Natural killer cell (primary cell): ENCODE results near the gene SNAP29. TPM values are rescaled to one million over a fixed set of nuclear protein-coding genes. Genes with fewer than 3 reads are reported as not detected.
"Not testable (repeated sequence)": the region's sequence is repeated elsewhere in the genome, so short reads cannot be mapped to it uniquely, and the experiment has no call there.

Source experiments
- ATAC-seq, 3 donors: fragments of 150-1000 bp in 2 of 3; fragments of 200-7000 bp in 1 of 3; cut with Tn5 transposase; 1 replicate in 1 of 3; 2 replicates in 2 of 3; pipeline ENCODE4 v1.10.0; 2021; ENCODE audit warnings: mild to moderate bottlenecking in 2 of 3, moderate library complexity in 2 of 3
- DNase-seq, 2 donors: peaks; one replicate each; pipeline versions ENCODE4 v3.0.0 to v3.0.0-alpha.2; 2013 to 2021; ENCODE audit warnings: mixed read lengths in 1 of 2
- H3K27ac ChIP-seq: one replicate; pipeline ENCODE4 v1.5.1; 2013; ENCODE audit warnings: mild to moderate bottlenecking, low read length
- H3K27me3 ChIP-seq: one replicate; pipeline ENCODE4 v1.6.1; 2013; ENCODE audit warnings: low read length; ENCODE audit not compliant: control insufficient read depth, insufficient read depth
- H3K36me3 ChIP-seq: one replicate; pipeline ENCODE4 v1.6.1; 2013; ENCODE audit warnings: low read length; ENCODE audit not compliant: control insufficient read depth, insufficient read depth
- H3K4me1 ChIP-seq: one replicate; pipeline ENCODE4 v1.6.1; 2013; ENCODE audit warnings: low read length; ENCODE audit not compliant: control insufficient read depth, insufficient read depth
- H3K4me3 ChIP-seq: one replicate; pipeline ENCODE4 v1.5.1; 2013; ENCODE audit warnings: low read length
- H3K9me3 ChIP-seq: one replicate; pipeline ENCODE4 v1.6.1; 2013; ENCODE audit warnings: low read length; ENCODE audit not compliant: control insufficient read depth, insufficient read depth
- H3K27ac Mint-ChIP-seq, 2 donors: one replicate each; pipeline ENCODE4 v1.8.0; 2022; ENCODE audit warnings: mild to moderate bottlenecking in 2 of 2, mixed read lengths in 2 of 2, moderate library complexity in 1 of 2
- H3K27me3 Mint-ChIP-seq, 2 donors: one replicate each; pipeline ENCODE4 v1.8.0; 2022; ENCODE audit warnings: low read depth in 2 of 2, mixed read lengths in 2 of 2
- H3K36me3 Mint-ChIP-seq: one replicate; pipeline ENCODE4 v1.8.0; 2022; ENCODE audit warnings: mixed read lengths
- H3K4me1 Mint-ChIP-seq, 2 donors: one replicate each; pipeline ENCODE4 v1.8.0; 2022; ENCODE audit warnings: mixed read lengths in 2 of 2
- H3K4me3 Mint-ChIP-seq: one replicate; pipeline ENCODE4 v1.8.0; 2022; ENCODE audit warnings: mild to moderate bottlenecking, moderate library complexity, mixed read lengths
- H3K9me3 Mint-ChIP-seq, 2 donors: one replicate each; pipeline ENCODE4 v1.8.0; 2022; ENCODE audit warnings: mixed read lengths in 2 of 2
- WGBS: methylation state at CpG from one replicate; pipeline ENCODE4 v1.1.7; 2013; ENCODE audit warnings: missing lambda C conversion rate; ENCODE audit not compliant: insufficient coverage; 5-methylcytosine and 5-hydroxymethylcytosine counted together
- intact Hi-C: fragments of 100-400 bp; cut with micrococcal nuclease; formaldehyde crosslinking; loops from one replicate; pipeline ENCODE4 v1.14.2; 2022
- total RNA-seq, 4 donors: library from RNA; stranded (reverse); fragments of 120-200 nt in 1 of 4; gene quantifications; one replicate each; pipeline versions ENCODE4 v1.2.3 to v1.2.4, GENCODE V29; 2013 to 2022
- TF ChIP-seq, protein P1 (sequence below): fragments of 200-600 bp; IDR thresholded peaks from one replicate; pipeline ENCODE4 v1.8.0; 2022; ENCODE audit warnings: antibody characterized with exemption

Gene SNAP29
- total RNA-seq, 3 donors from 2014 or later (not counting 1 experiment from before 2014, with no cell fraction given): 35.1 to 40.3 (median 36.8) TPM

DNA sequence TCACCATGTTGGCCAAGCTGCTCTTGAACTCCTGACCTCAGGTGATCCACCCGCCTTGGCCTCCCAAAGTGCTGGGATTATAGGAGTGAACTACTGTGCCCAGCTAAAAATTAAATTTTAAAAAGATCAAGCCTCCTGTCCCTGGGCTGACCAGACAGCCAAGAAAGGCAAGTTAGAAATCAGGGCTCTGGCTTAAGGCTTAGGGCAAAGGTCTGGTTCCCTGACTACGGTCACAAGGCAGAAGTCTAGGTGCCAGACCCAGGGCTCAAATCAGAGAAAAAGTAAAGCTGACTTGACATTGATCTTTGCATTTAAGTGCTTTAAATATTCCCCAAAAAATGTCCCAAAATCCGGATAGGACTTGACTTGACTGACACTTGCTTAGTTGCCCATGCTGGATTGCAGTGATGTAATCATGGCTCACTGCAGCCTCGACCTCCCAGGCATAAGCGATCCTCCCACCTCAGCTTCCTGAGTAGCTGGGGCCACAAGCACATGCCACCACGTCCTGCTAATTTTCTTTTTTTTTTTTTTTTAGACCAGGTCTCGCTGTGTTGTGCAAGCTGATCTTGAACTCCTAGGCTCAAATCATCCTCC is 41.1 kb downstream of the SNAP29 start:
- Mint-ChIP-seq H3K27me3 (no peaks in the 10 kb centered on the region), H3K4me1 (no peaks in the 10 kb centered on the region), H3K27ac (no peak overlapping the region), H3K36me3 (no peaks in the 10 kb centered on the region), H3K4me3 (no peak overlapping the region), H3K9me3 (no peaks in the 10 kb centered on the region)
- no peak for ATAC-seq
- no peaks in the 10 kb centered on the region for H3K4me1 ChIP-seq
- H3K27me3 ChIP-seq: no peaks in the 10 kb centered on the region
- H3K27ac ChIP-seq: no peak overlapping the region
- H3K9me3 ChIP-seq: no peaks in the 10 kb centered on the region
- H3K4me3 ChIP-seq: no peak overlapping the region
- intact Hi-C loops: no loop called here
- TF ChIP-seq, protein P1, sequence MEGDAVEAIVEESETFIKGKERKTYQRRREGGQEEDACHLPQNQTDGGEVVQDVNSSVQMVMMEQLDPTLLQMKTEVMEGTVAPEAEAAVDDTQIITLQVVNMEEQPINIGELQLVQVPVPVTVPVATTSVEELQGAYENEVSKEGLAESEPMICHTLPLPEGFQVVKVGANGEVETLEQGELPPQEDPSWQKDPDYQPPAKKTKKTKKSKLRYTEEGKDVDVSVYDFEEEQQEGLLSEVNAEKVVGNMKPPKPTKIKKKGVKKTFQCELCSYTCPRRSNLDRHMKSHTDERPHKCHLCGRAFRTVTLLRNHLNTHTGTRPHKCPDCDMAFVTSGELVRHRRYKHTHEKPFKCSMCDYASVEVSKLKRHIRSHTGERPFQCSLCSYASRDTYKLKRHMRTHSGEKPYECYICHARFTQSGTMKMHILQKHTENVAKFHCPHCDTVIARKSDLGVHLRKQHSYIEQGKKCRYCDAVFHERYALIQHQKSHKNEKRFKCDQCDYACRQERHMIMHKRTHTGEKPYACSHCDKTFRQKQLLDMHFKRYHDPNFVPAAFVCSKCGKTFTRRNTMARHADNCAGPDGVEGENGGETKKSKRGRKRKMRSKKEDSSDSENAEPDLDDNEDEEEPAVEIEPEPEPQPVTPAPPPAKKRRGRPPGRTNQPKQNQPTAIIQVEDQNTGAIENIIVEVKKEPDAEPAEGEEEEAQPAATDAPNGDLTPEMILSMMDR: no peak
- H3K36me3 ChIP-seq: no peaks in the 10 kb centered on the region
- DNase-seq: no peak
- 62% methylated on average over 7 of the region's 7 CpGs for WGBS

GRCh38 chr22:20901093-20902033 is 42.6 kb downstream of the SNAP29 start:
- ATAC-seq, H3K36me3 ChIP-seq, H3K27ac Mint-ChIP-seq, H3K4me3 ChIP-seq, H3K4me3 Mint-ChIP-seq, H3K9me3 Mint-ChIP-seq, H3K9me3 ChIP-seq, H3K4me1 Mint-ChIP-seq, H3K27ac ChIP-seq, intact Hi-C loops, DNase-seq, H3K27me3 ChIP-seq, H3K36me3 Mint-ChIP-seq, H3K27me3 Mint-ChIP-seq, H3K4me1 ChIP-seq: not testable (repeated sequence)
- 89% methylated on average over 12 of the region's 18 CpGs for WGBS

DNA sequence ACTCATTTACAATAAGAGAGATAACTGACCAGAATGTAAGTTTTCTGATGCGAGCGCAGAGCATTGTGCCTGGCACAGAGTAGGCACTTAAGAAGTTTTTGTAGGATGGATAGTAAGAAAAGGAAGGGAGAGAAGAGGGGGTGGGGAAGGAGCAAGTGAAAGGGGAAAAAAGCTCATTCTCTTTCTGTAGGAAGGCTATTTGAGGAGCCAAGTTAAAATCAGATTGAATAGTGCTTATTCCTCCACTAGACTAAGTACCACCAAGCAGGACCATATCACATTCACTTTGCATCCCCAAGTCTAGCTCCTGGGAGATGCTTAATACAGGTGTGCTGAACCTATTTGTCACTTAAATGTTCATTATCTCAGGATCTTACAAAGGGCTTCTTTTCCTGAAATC is 44.3 kb downstream of the SNAP29 start:
- no peak for DNase-seq

More for the DNA sequence above, 44.3 kb downstream of the SNAP29 start:
- no peak overlapping the region for H3K27ac Mint-ChIP-seq
- no peaks in the 10 kb centered on the region for H3K36me3 ChIP-seq
- H3K36me3 Mint-ChIP-seq: no peaks in the 10 kb centered on the region
- no peak overlapping the region for H3K27ac ChIP-seq
- H3K4me3 ChIP-seq: no peak overlapping the region
- intact Hi-C loops: no loop called here
- H3K4me1 ChIP-seq: no peaks in the 10 kb centered on the region
- ATAC-seq: no peak
- no peaks in the 10 kb centered on the region for H3K4me1 Mint-ChIP-seq
- TF ChIP-seq, protein P1: no peak
- no peaks in the 10 kb centered on the region for H3K9me3 Mint-ChIP-seq
- H3K9me3 ChIP-seq: no peaks in the 10 kb centered on the region
- H3K4me3 Mint-ChIP-seq: no peak overlapping the region
- no peaks in the 10 kb centered on the region for H3K27me3 ChIP-seq
- WGBS: 100% methylated on average over 2 of the region's 2 CpGs
- H3K27me3 Mint-ChIP-seq: no peaks in the 10 kb centered on the region
